ENCODE results near the gene PSMB7.

PSMB7 gene

GRCh38 chr9:124448019-124448418, 32.8 kb upstream of the PSMB7 start:
- ChIA-PET CTCF (interaction anchor here (0.8 to 1.4 kb wide), 4 partner anchors 8 to 89 kb away, joined by 3 to 5 read pairs (median 3); no protein-coding TSS in a partner anchor), POLR2A (no interaction called here)
- DNase-seq (ENCODE audit: low read depth, low spot score): no peak
- H3K4me3 ChIP-seq (ENCODE audit: low read depth, low read length): no peak overlapping the region
- TF ChIP-seq CTCF (IDR thresholded peaks at IDR 0.05; ENCODE audit: insufficient read depth, low read length, missing control alignments): no peak

GRCh38 chr9:124447297-124447661, 32.0 kb upstream of the PSMB7 start:
- no peak for DNase-seq (ENCODE audit: low read depth, low spot score)
- CTCF ChIA-PET: interaction anchor here (0.8 to 1.4 kb wide), 4 partner anchors 9 to 90 kb away, joined by 3 to 5 read pairs (median 3); no protein-coding TSS in a partner anchor
- POLR2A ChIA-PET: no interaction called here
- TF ChIP-seq CTCF (IDR thresholded peaks at IDR 0.05; ENCODE audit: insufficient read depth, low read length, missing control alignments): no peak
- no peak overlapping the region for H3K4me3 ChIP-seq (ENCODE audit: low read depth, low read length)

GRCh38 chr9:124444166-124444565, 28.9 kb upstream of the PSMB7 start:
- POLR2A ChIA-PET: no interaction called here
- no peak for TF ChIP-seq CTCF (IDR thresholded peaks at IDR 0.05; ENCODE audit: insufficient read depth, low read length, missing control alignments)
- no peak overlapping the region for H3K4me3 ChIP-seq (ENCODE audit: low read depth, low read length)
- no peak for DNase-seq (ENCODE audit: low read depth, low spot score)
- CTCF ChIA-PET: interaction anchor here (1.0 kb wide), 1 partner anchor 93 kb away, joined by 3 read pairs; no protein-coding TSS in a partner anchor

- no peak overlapping the region for H3K4me3 ChIP-seq (ENCODE audit: low read depth, low read length)
- CTCF ChIA-PET: interaction anchor here (0.6 kb wide), 1 partner anchor 33 kb away, joined by 3 read pairs; no protein-coding TSS in a partner anchor
- POLR2A ChIA-PET: no interaction called here
- no peak for DNase-seq (ENCODE audit: low read depth, low spot score)
- TF ChIP-seq CTCF (IDR thresholded peaks at IDR 0.05; ENCODE audit: insufficient read depth, low read length, missing control alignments): no peak
Measured at GRCh38 chr9:124443625-124444024, 28.4 kb upstream of the PSMB7 start.

- CTCF ChIA-PET: interaction anchor here (0.6 to 1.8 kb wide), 4 partner anchors 13 to 33 kb away, joined by 3 to 5 read pairs (median 4); no protein-coding TSS in a partner anchor
- POLR2A ChIA-PET: no interaction called here
- DNase-seq (ENCODE audit: low read depth, low spot score): no peak
- no peak for TF ChIP-seq CTCF (IDR thresholded peaks at IDR 0.05; ENCODE audit: insufficient read depth, low read length, missing control alignments)
- H3K4me3 ChIP-seq (ENCODE audit: low read depth, low read length): no peak overlapping the region
Measured at GRCh38 chr9:124442826-124443225, 27.6 kb upstream of the PSMB7 start.

GRCh38 chr9:124442379-124442778, 27.1 kb upstream of the PSMB7 start:
- no peak for TF ChIP-seq CTCF (IDR thresholded peaks at IDR 0.05; ENCODE audit: insufficient read depth, low read length, missing control alignments)
- POLR2A ChIA-PET: no interaction called here
- DNase-seq (ENCODE audit: low read depth, low spot score): no peak
- no peak overlapping the region for H3K4me3 ChIP-seq (ENCODE audit: low read depth, low read length)
- CTCF ChIA-PET: interaction anchor here (1.3 to 1.8 kb wide), 3 partner anchors 12 to 23 kb away, joined by 3 to 5 read pairs (median 5); no protein-coding TSS in a partner anchor
